ENCODE measurements around the gene FCHSD2. TPM values are rescaled to one million over a fixed set of nuclear protein-coding genes. Genes with fewer than 3 reads are reported as not detected.
A peak's percentile ranks its signal among the peaks of the same experiment; 100 is the strongest.

The FCHSD2 gene
- total and polyA plus RNA-seq, 2 of the 13 experiments (the other 11 are each of a cell fraction or from before 2014, with no cell fraction given): 20.5 to 24.8 TPM

DNA sequence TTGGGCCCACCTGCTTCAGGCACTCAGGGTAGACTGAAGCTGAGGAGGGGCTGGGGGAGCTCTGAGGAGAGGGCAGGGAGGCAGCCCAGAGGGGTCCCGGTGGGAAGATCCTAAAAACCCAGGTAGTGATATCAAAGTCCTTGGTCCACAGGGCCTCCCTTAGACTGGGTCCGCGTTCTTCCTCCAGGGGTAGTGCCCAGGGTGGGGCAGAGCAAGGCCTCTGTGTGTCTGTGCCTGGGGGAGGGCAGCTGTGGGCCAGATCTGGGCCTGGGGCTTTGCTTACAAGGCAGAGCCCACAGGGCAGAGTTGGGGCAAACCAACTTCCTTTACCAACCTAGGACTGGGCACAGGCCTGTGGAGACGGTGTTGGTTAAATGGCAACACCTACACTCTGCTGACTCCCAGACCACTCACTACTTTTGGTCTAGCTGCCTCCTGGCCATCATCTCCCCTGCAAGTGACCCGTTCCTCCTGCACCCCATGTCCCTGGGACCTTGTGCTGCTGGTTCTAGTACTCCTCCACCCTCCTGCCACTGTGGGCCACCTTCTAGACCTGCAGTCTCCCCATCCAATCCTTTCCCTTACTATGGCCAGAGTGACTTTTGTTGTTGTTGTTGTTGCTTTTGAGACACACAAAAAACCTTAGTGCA is 312.1 kb downstream of the FCHSD2 start:
- FAIRE-seq (no peak), ATAC-seq (no peak), DNase-seq (ENCODE audit: low spot score) (no peak)
- no peak overlapping the region for H3K9ac ChIP-seq (ENCODE audit: insufficient read depth, low read depth, low read length)
- TF ChIP-seq ZNF235 (CRISPR knock-in tag; IDR thresholded peaks at IDR 0.05; ENCODE audit: borderline replicate concordance) (no peak), ZNF546 (CRISPR knock-in tag; conservative IDR thresholded peaks at IDR 0.05) (no peak), RBM22 (optimal IDR thresholded peaks at IDR 0.05; ENCODE audit: low read length) (peak; percentile 8), ZNF766 (CRISPR knock-in tag; IDR thresholded peaks at IDR 0.05; ENCODE audit: borderline replicate concordance) (no peak), TRAFD1 (CRISPR knock-in tag; IDR thresholded peaks at IDR 0.05; ENCODE audit: borderline replicate concordance) (no peak), POLR2A (IDR thresholded peaks at IDR 0.05; ENCODE audit: insufficient read depth in 1 of 2, low read depth in 2 of 2, low read length in 2 of 2) (peak in 1 of 2 experiments; percentile 22; a peak in 1 of 4 replicates), AGO2 (optimal IDR thresholded peaks at IDR 0.05; ENCODE audit: low read depth, low read length) (peak; percentile 44)
- intact Hi-C loops (cut with micrococcal nuclease; ENCODE audit: unreplicated experiment) (no loop called here), in situ Hi-C loops (cut with HindIII; ENCODE audit: extremely low pct_ligation_motif_present, low pct_unique_long_range_greater_than_20kb) (loop anchor here (5.0 kb wide), 1 partner anchor 347 kb away; no protein-coding TSS in a partner anchor)
- CTCF ChIA-PET (ENCODE audit: low intra/inter-chr PET ratio, low total read pairs): interaction anchor here (1.2 kb wide), 1 partner anchor 348 kb away, joined by 7 read pairs; no protein-coding TSS in a partner anchor
- H3K9me3 ChIP-seq (ENCODE audit: low read length): no peaks in the 10 kb centered on the region
- H3K4me3 ChIP-seq (replicated peaks in 1 of 3; ENCODE audit: insufficient read depth in 1 of 3, low read depth in 2 of 3, low read length in 3 of 3): no peak overlapping the region
- H3K36me3 ChIP-seq (replicated peaks in 1 of 2; ENCODE audit: control insufficient read depth in 1 of 2, insufficient read depth in 2 of 2, low read length in 2 of 2): peaks cover 2 to 5% of the 10 kb centered on the region in 2 experiments; a peak in 3 of 5 replicates
- no TSS peak for BruUV-seq (replicated peaks)
- H3K27me3 ChIP-seq (ENCODE audit: control insufficient read depth in 1 of 2, insufficient read depth in 2 of 2, low read length in 2 of 2): no peaks in the 10 kb centered on the region
- H3K27ac ChIP-seq (ENCODE audit: extremely low read length, insufficient read depth, low read length): no peak overlapping the region
- no peaks in the 10 kb centered on the region for H4K20me1 ChIP-seq (ENCODE audit: insufficient read depth, low read length)
- peaks cover 24% of the 10 kb centered on the region for H3K4me1 ChIP-seq (ENCODE audit: insufficient read depth, low read length)
- H3K79me2 ChIP-seq (ENCODE audit: insufficient read depth, low read length): no peaks in the 10 kb centered on the region
- WGBS (ENCODE audit: low lambda C conversion rate): 100% methylated on average over 3 of the region's 5 CpGs
- H3K4me2 ChIP-seq (ENCODE audit: low read depth, low read length): no peak overlapping the region
- no peak overlapping the region for H2AFZ ChIP-seq (ENCODE audit: low read length)
- POLR2A ChIA-PET: no interaction called here
